ENCODE results near the gene NAPA.

GRCh38 chr19:47541518-47541917, 26.7 kb upstream of the NAPA start:
- TF ChIP-seq CTCF (conservative IDR thresholded peaks at IDR 0.05; ENCODE audit: low read depth, low read length), result no peak
- TF ChIP-seq EZH2 (IDR thresholded peaks at IDR 0.05; ENCODE audit: low read length, unreplicated experiment), result no peak

Measured in PC-3 (cell line).